H9 (cell line): ENCODE data around the gene NACC2. TPM values are rescaled to one million over a fixed set of nuclear protein-coding genes. Genes with fewer than 3 reads are reported as not detected.
A peak's percentile ranks its signal among the peaks of the same experiment; 100 is the strongest.

Experiments
- DNase-seq: peaks from one replicate; pipeline ENCODE4 v3.0.0-alpha.2; 2017
- H2AFZ ChIP-seq: one replicate; pipeline ENCODE4 v1.6.1; 2013; ENCODE audit warnings: mild to moderate bottlenecking, low read length, control low read depth, moderate library complexity
- H2AK5ac ChIP-seq: 2 replicates; pipeline ENCODE4 v1.6.1; 2013; ENCODE audit warnings: low read length, control low read depth, mixed read lengths; ENCODE audit not compliant: insufficient read length
- H2BK120ac ChIP-seq: one replicate; pipeline ENCODE4 v1.6.1; 2013; ENCODE audit warnings: low read depth, mild to moderate bottlenecking, low read length, control low read depth, inconsistent platforms; ENCODE audit not compliant: poor library complexity, severe bottlenecking
- H2BK12ac ChIP-seq: 2 replicates; pipeline ENCODE4 v1.6.1; 2013; ENCODE audit warnings: low read length, control low read depth, mixed read lengths, low read depth; ENCODE audit not compliant: insufficient read length
- H2BK15ac ChIP-seq: 2 replicates; pipeline ENCODE4 v1.6.1; 2013; ENCODE audit warnings: low read depth, low read length, control low read depth
- H2BK20ac ChIP-seq: one replicate; pipeline ENCODE4 v1.6.1; 2013; ENCODE audit warnings: low read depth, mild to moderate bottlenecking, low read length, control low read depth, inconsistent platforms; ENCODE audit not compliant: poor library complexity, severe bottlenecking
- H2BK5ac ChIP-seq: 2 replicates; pipeline ENCODE4 v1.6.1; 2013; ENCODE audit warnings: low read length, control low read depth, mixed read lengths; ENCODE audit not compliant: insufficient read length
- H3K14ac ChIP-seq: 2 replicates; pipeline ENCODE4 v1.6.1; 2013; ENCODE audit warnings: low read length, control low read depth; ENCODE audit not compliant: insufficient read depth
- H3K18ac ChIP-seq: 2 replicates; pipeline ENCODE4 v1.6.1; 2013; ENCODE audit warnings: low read depth, mild to moderate bottlenecking, mixed read lengths, low read length, control low read depth; ENCODE audit not compliant: insufficient read length
- H3K23ac ChIP-seq: 2 replicates; pipeline ENCODE4 v1.6.1; 2013; ENCODE audit warnings: low read length, control low read depth, mixed read lengths, low read depth; ENCODE audit not compliant: insufficient read length
- H3K23me2 ChIP-seq: 2 replicates; pipeline ENCODE4 v1.6.1; 2013; ENCODE audit warnings: low read depth, mild to moderate bottlenecking, mixed read lengths, low read length, control low read depth; ENCODE audit not compliant: insufficient read length, poor library complexity, severe bottlenecking
- H3K27ac ChIP-seq: 2 replicates; pipeline ENCODE4 v1.5.1; 2013; ENCODE audit warnings: low read length, control low read depth, mixed read lengths, low read depth; ENCODE audit not compliant: insufficient read length
- H3K27me3 ChIP-seq: 2 replicates; pipeline ENCODE4 v1.6.1; 2013; ENCODE audit warnings: low read length, control low read depth, inconsistent platforms; ENCODE audit not compliant: insufficient read depth
- H3K4ac ChIP-seq: 2 replicates; pipeline ENCODE4 v1.6.1; 2013; ENCODE audit warnings: low read depth, mild to moderate bottlenecking, control low read depth, inconsistent platforms, low read length, moderate library complexity
- H3K4me1 ChIP-seq: 2 replicates; pipeline ENCODE4 v1.6.1; 2013; ENCODE audit warnings: low read length, control low read depth, inconsistent platforms; ENCODE audit not compliant: insufficient read depth
- H3K4me2 ChIP-seq: 2 replicates; pipeline ENCODE4 v1.6.1; 2013; ENCODE audit warnings: low read length, control low read depth, mixed read lengths; ENCODE audit not compliant: insufficient read length, insufficient read depth
- H3K56ac ChIP-seq: 2 replicates; pipeline ENCODE4 v1.6.1; 2013; ENCODE audit warnings: low read depth, mild to moderate bottlenecking, mixed read lengths, low read length, control low read depth; ENCODE audit not compliant: insufficient read length
- H3K79me1 ChIP-seq: 2 replicates; pipeline ENCODE4 v1.6.1; 2013; ENCODE audit warnings: low read depth, mild to moderate bottlenecking, moderate library complexity, low read length, control low read depth, inconsistent platforms; ENCODE audit not compliant: insufficient read depth, poor library complexity, severe bottlenecking
- H3K79me2 ChIP-seq: 2 replicates; pipeline ENCODE4 v1.6.1; 2013; ENCODE audit warnings: low read length, control low read depth, inconsistent platforms; ENCODE audit not compliant: insufficient read depth
- H3K9ac ChIP-seq: 2 replicates; pipeline ENCODE4 v1.6.1; 2013; ENCODE audit warnings: low read length, control low read depth, mixed read lengths; ENCODE audit not compliant: insufficient read length; ENCODE audit errors: extremely low read depth
- H3K9me3 ChIP-seq: one replicate; pipeline ENCODE4 v1.6.1; 2013; ENCODE audit warnings: low read depth, low read length, inconsistent platforms; ENCODE audit not compliant: control insufficient read depth
- H3T11ph ChIP-seq: one replicate; pipeline ENCODE4 v1.6.1; 2013; ENCODE audit warnings: mild to moderate bottlenecking, low read length, control low read depth, inconsistent platforms
- H4K20me1 ChIP-seq: one replicate; pipeline ENCODE4 v1.6.1; 2013; ENCODE audit not compliant: control insufficient read depth, insufficient read length, insufficient read depth
- H4K5ac ChIP-seq: 2 replicates; pipeline ENCODE4 v1.6.1; 2013; ENCODE audit warnings: low read depth, mild to moderate bottlenecking, mixed read lengths, low read length, control low read depth; ENCODE audit not compliant: insufficient read length
- H4K8ac ChIP-seq: replicated peaks from 2 replicates; pipeline ENCODE4 v1.6.1; 2013; ENCODE audit warnings: low read length, control low read depth, mixed read lengths, low read depth; ENCODE audit not compliant: insufficient read length
- H4K91ac ChIP-seq: 2 replicates; pipeline ENCODE4 v1.6.1; 2013; ENCODE audit warnings: low read depth, mild to moderate bottlenecking, moderate library complexity, mixed read lengths, low read length, control low read depth; ENCODE audit not compliant: insufficient read length
- H3K27ac Mint-ChIP-seq, 3 experiments: 2 replicates in 2 of 3; 3 replicates in 1 of 3; pipeline ENCODE4 v1.8.0; 2020 to 2021; ENCODE audit warnings: mixed read lengths in 3 of 3, mild to moderate bottlenecking in 1 of 3, moderate library complexity in 1 of 3
- H3K27me3 Mint-ChIP-seq: 2 replicates; pipeline ENCODE4 v1.8.0; 2021; ENCODE audit warnings: low read depth, mild to moderate bottlenecking, moderate library complexity, mixed read lengths
- H3K36me3 Mint-ChIP-seq, 3 experiments: 2 replicates in 2 of 3; 3 replicates in 1 of 3; pipeline ENCODE4 v1.8.0; 2020 to 2021; ENCODE audit warnings: low read depth in 3 of 3, mixed read lengths in 3 of 3; ENCODE audit not compliant: insufficient read depth in 1 of 3
- H3K4me1 Mint-ChIP-seq, 2 experiments: 2 replicates each; pipeline ENCODE4 v1.8.0; 2020; ENCODE audit warnings: mixed read lengths in 2 of 2
- H3K4me3 Mint-ChIP-seq, 2 experiments: 2 replicates in 1 of 2; 3 replicates in 1 of 2; pipeline ENCODE4 v1.8.0; 2020 to 2021; ENCODE audit warnings: mild to moderate bottlenecking in 2 of 2, mixed read lengths in 2 of 2, moderate library complexity in 1 of 2
- H3K9me3 Mint-ChIP-seq, 2 experiments: 2 replicates in 1 of 2; 3 replicates in 1 of 2; pipeline ENCODE4 v1.8.0; 2020; ENCODE audit warnings: mild to moderate bottlenecking in 2 of 2, mixed read lengths in 2 of 2, moderate library complexity in 1 of 2
- WGBS: extraction: QIAGEN DNeasy Blood & Tissue Kit; methylation state at CpG from one replicate; pipeline ENCODE4 v1.1.7; 2013; ENCODE audit warnings: missing lambda C conversion rate, low lambda C conversion rate, mixed read lengths; ENCODE audit not compliant: insufficient read length; ENCODE audit errors: extremely low coverage; 5-methylcytosine and 5-hydroxymethylcytosine counted together
- total RNA-seq: library from RNA; stranded (reverse); gene quantifications from 2 replicates; pipeline ENCODE4 v1.2.1, GENCODE V29; 2021
- TF ChIP-seq, protein P1 (sequence below): fragments of 200-600 bp; sonication (generic); conservative IDR thresholded peaks from 3 replicates; pipeline ENCODE4 v1.8.0; 2021; ENCODE audit warnings: antibody characterized with exemption, mild to moderate bottlenecking

NACC2 gene
- total RNA-seq, 1 experiment from 2014 or later = 11.5 TPM

- H3K4me2 ChIP-seq = no peak overlapping the region
- H4K5ac ChIP-seq = no peak overlapping the region
- no peaks in the 10 kb centered on the region for H3K36me3 Mint-ChIP-seq
- no peak overlapping the region for H3K27ac Mint-ChIP-seq
- H3K4me3 Mint-ChIP-seq = no peak overlapping the region
- no peak overlapping the region for H4K91ac ChIP-seq
- no CpG with 5 or more reads among the region's 14 CpGs for WGBS
- no peaks in the 10 kb centered on the region for H3K27me3 Mint-ChIP-seq
- no peak overlapping the region for H3K9ac ChIP-seq
- H3K56ac ChIP-seq = no peak overlapping the region
- H3K27ac ChIP-seq = no peak overlapping the region
- H3K79me1 ChIP-seq = no peaks in the 10 kb centered on the region
- peaks cover 5 to 13% of the 10 kb centered on the region in 2 experiments for H3K4me1 Mint-ChIP-seq
- peak overlapping the region; percentile 10 for H3K18ac ChIP-seq
- no peak overlapping the region for H3K14ac ChIP-seq
- H2BK5ac ChIP-seq = no peak overlapping the region
- H2BK20ac ChIP-seq = no peak overlapping the region
- H3K79me2 ChIP-seq = no peaks in the 10 kb centered on the region
- no peak for DNase-seq
- TF ChIP-seq, protein P1, sequence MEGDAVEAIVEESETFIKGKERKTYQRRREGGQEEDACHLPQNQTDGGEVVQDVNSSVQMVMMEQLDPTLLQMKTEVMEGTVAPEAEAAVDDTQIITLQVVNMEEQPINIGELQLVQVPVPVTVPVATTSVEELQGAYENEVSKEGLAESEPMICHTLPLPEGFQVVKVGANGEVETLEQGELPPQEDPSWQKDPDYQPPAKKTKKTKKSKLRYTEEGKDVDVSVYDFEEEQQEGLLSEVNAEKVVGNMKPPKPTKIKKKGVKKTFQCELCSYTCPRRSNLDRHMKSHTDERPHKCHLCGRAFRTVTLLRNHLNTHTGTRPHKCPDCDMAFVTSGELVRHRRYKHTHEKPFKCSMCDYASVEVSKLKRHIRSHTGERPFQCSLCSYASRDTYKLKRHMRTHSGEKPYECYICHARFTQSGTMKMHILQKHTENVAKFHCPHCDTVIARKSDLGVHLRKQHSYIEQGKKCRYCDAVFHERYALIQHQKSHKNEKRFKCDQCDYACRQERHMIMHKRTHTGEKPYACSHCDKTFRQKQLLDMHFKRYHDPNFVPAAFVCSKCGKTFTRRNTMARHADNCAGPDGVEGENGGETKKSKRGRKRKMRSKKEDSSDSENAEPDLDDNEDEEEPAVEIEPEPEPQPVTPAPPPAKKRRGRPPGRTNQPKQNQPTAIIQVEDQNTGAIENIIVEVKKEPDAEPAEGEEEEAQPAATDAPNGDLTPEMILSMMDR = no peak
- H2AFZ ChIP-seq = no peak overlapping the region
- H3K4ac ChIP-seq = no peak overlapping the region
- H2BK15ac ChIP-seq = no peak overlapping the region
- H3K9me3 Mint-ChIP-seq = no peaks in the 10 kb centered on the region
- H2BK12ac ChIP-seq = no peak overlapping the region
- no peaks in the 10 kb centered on the region for H3K9me3 ChIP-seq
- no peaks in the 10 kb centered on the region for H3K23me2 ChIP-seq
- no peak overlapping the region for H4K8ac ChIP-seq
- H3T11ph ChIP-seq = no peak overlapping the region
- H3K4me1 ChIP-seq = no peaks in the 10 kb centered on the region
- H2AK5ac ChIP-seq = no peak overlapping the region
- no peak overlapping the region for H2BK120ac ChIP-seq
- H3K23ac ChIP-seq = no peak overlapping the region
- H3K27me3 ChIP-seq = no peaks in the 10 kb centered on the region
- no peaks in the 10 kb centered on the region for H4K20me1 ChIP-seq
These were observed 109.7 kb downstream of the NACC2 start for GRCh38 chr9:135985459-135985774.
